GM23338 (cell line): ENCODE data around the gene ROBO1. TPM values are rescaled to one million over a fixed set of nuclear protein-coding genes. Genes with fewer than 3 reads are reported as not detected.

Experiments used
- ATAC-seq: fragments of 200-7000 bp; cut with Tn5 transposase; 3 replicates; pipeline ENCODE4 v1.9.1; 2020
- DNase-seq: peaks from one replicate; pipeline ENCODE4 v3.0.0-alpha.2; 2015; ENCODE audit warnings: low spot score
- H2AFZ ChIP-seq: fragments of 200-600 bp; sonication (generic); 2 replicates; pipeline ENCODE4 v1.8.0; 2016; ENCODE audit warnings: antibody characterized with exemption, mild to moderate bottlenecking, moderate library complexity
- H3F3A ChIP-seq: fragments of 200-600 bp; sonication (generic); replicated peaks from 2 replicates; pipeline ENCODE4 v1.8.0; 2017; ENCODE audit warnings: antibody characterized with exemption, mixed run types, low read depth
- H3K27ac ChIP-seq: fragments of 200-600 bp; sonication (generic); 2 replicates; pipeline ENCODE4 v1.6.1; 2016; ENCODE audit warnings: low read depth
- H3K27me3 ChIP-seq: fragments of 200-600 bp; sonication (generic); 2 replicates; pipeline ENCODE4 v1.8.0; 2016; ENCODE audit warnings: mild to moderate bottlenecking, mixed run types, moderate library complexity; ENCODE audit not compliant: insufficient read depth
- H3K36me3 ChIP-seq: fragments of 200-600 bp; sonication (generic); 2 replicates; pipeline ENCODE4 v1.8.0; 2016; ENCODE audit warnings: mild to moderate bottlenecking; ENCODE audit not compliant: insufficient read depth
- H3K4me1 ChIP-seq: fragments of 200-600 bp; sonication (generic); 2 replicates; pipeline ENCODE4 v1.8.0; 2016; ENCODE audit warnings: mild to moderate bottlenecking, moderate library complexity; ENCODE audit not compliant: insufficient read depth
- H3K4me2 ChIP-seq: fragments of 200-600 bp; sonication (generic); 2 replicates; pipeline ENCODE4 v1.7.1; 2017; ENCODE audit warnings: mixed run types
- H3K4me3 ChIP-seq: fragments of 200-600 bp; sonication (generic); 2 replicates; pipeline ENCODE4 v1.6.1; 2016; ENCODE audit warnings: mixed run types
- H3K79me2 ChIP-seq: fragments of 200-600 bp; sonication (generic); replicated peaks from 2 replicates; pipeline ENCODE4 v1.8.0; 2017; ENCODE audit warnings: mild to moderate bottlenecking; ENCODE audit not compliant: insufficient read depth
- H3K9me2 ChIP-seq: fragments of 200-600 bp; sonication (generic); 2 replicates; pipeline ENCODE4 v1.8.0; 2017; ENCODE audit not compliant: insufficient read depth
- H4K20me1 ChIP-seq: fragments of 200-600 bp; sonication (generic); replicated peaks from 2 replicates; pipeline ENCODE4 v1.8.0; 2017; ENCODE audit warnings: mild to moderate bottlenecking; ENCODE audit not compliant: insufficient read depth
- H3K27ac Mint-ChIP-seq: 2 replicates; pipeline ENCODE4 v1.8.0; 2020; ENCODE audit warnings: inconsistent platforms, mild to moderate bottlenecking, moderate library complexity, mixed read lengths
- H3K27me3 Mint-ChIP-seq: 3 replicates; pipeline ENCODE4 v1.8.0; 2022; ENCODE audit warnings: low read depth, mild to moderate bottlenecking, moderate library complexity, mixed read lengths, inconsistent platforms; ENCODE audit not compliant: insufficient read depth, poor library complexity
- H3K36me3 Mint-ChIP-seq: 3 replicates; pipeline ENCODE4 v1.8.0; 2021; ENCODE audit warnings: low read depth, mild to moderate bottlenecking, inconsistent platforms, moderate library complexity, mixed read lengths
- H3K4me1 Mint-ChIP-seq: 3 replicates; pipeline ENCODE4 v1.8.0; 2020; ENCODE audit warnings: mild to moderate bottlenecking, inconsistent platforms, mixed read lengths
- H3K4me3 Mint-ChIP-seq: 3 replicates; pipeline ENCODE4 v1.8.0; 2021; ENCODE audit warnings: moderate library complexity, mild to moderate bottlenecking, inconsistent platforms, mixed read lengths
- H3K9me3 Mint-ChIP-seq: 3 replicates; pipeline ENCODE4 v1.8.0; 2020; ENCODE audit warnings: moderate library complexity, mild to moderate bottlenecking, inconsistent platforms, mixed read lengths
- CTCF ChIP-seq, 2 experiments: fragments of 200-600 bp in 1 of 2; sonication (generic) in 1 of 2; conservative IDR thresholded peaks; 2 replicates each; pipeline versions ENCODE4 v1.5.1 to v1.6.1; 2016 to 2017; ENCODE audit warnings: antibody characterized with exemption in 2 of 2, low read depth in 2 of 2, mild to moderate bottlenecking in 2 of 2, moderate library complexity in 1 of 2
- EZH2 ChIP-seq: fragments of 200-600 bp; sonication (generic); IDR thresholded peaks from one replicate; pipeline ENCODE4 v1.8.0; 2017; ENCODE audit warnings: antibody characterized with exemption, mild to moderate bottlenecking, low read depth; ENCODE audit not compliant: unreplicated experiment
- EZH2phosphoT487 ChIP-seq: fragments of 200-600 bp; sonication (generic); IDR thresholded peaks from one replicate; pipeline ENCODE4 v1.8.1; 2018; ENCODE audit warnings: antibody characterized with exemption; ENCODE audit not compliant: unreplicated experiment
- JUNB ChIP-seq: IDR thresholded peaks from one replicate; pipeline ENCODE4 v1.6.1; 2016; ENCODE audit warnings: antibody characterized with exemption; ENCODE audit not compliant: unreplicated experiment
- POLR2AphosphoS5 ChIP-seq: IDR thresholded peaks from 2 replicates; pipeline ENCODE4 v1.6.1; 2016; ENCODE audit warnings: antibody characterized with exemption, low read depth
- ZNF462 ChIP-seq: fragments of 250-450 bp; sonication (Bioruptor Pico); IDR thresholded peaks from 2 replicates; pipeline ENCODE4 v1.5.0; 2020; ENCODE audit warnings: mild to moderate bottlenecking, moderate library complexity
- polyA plus RNA-seq: library from polyadenylated mRNA; unstranded; fragments of >200 nt; fragmentation: Nextera tagmentation; extraction: Ambion mirVana; gene quantifications from 2 replicates; pipeline ENCODE4 v1.2.1, GENCODE V29; 2016
- total RNA-seq: library from RNA; depleted of rRNA; stranded (reverse); fragments of >200 nt; shearing (Covaris generic); gene quantifications from 2 replicates; pipeline ENCODE4 v1.2.3, GENCODE V29; 2014

Gene ROBO1
- total and polyA plus RNA-seq, 2 experiments from 2014 or later = 19.2 to 78.3 TPM

- Histone ChIP-seq H3K79me2 (no peaks in the 10 kb centered on the region), H3K27me3 (no peaks in the 10 kb centered on the region), H3K4me1 (peaks cover 8% of the 10 kb centered on the region), H4K20me1 (no peaks in the 10 kb centered on the region), H3K4me2 (no peak overlapping the region), H3F3A (no peaks in the 10 kb centered on the region), H3K27ac (no peak overlapping the region), H3K36me3 (no peaks in the 10 kb centered on the region), H3K9me2 (no peaks in the 10 kb centered on the region), H2AFZ (no peak overlapping the region), H3K4me3 (no peak overlapping the region)
- Mint-ChIP-seq H3K4me3 (no peak overlapping the region), H3K9me3 (no peaks in the 10 kb centered on the region; the same call in 2 of the 3 replicates), H3K4me1 (peaks cover 13% of the 10 kb centered on the region), H3K27me3 (peaks cover 5% of the 10 kb centered on the region), H3K27ac (no peak overlapping the region; the same call in 1 of the 2 replicates), H3K36me3 (no peaks in the 10 kb centered on the region)
- DNase-seq (no peak), ATAC-seq (no peak)
- TF ChIP-seq CTCF (conservative IDR thresholded peaks at IDR 0.05; ENCODE audit: low read depth in 2 of 2) (no peak), JUNB (no peak), ZNF462 (no peak), EZH2phosphoT487 (no peak), POLR2AphosphoS5 (no peak), EZH2 (no peak)
Measured at GRCh38 chr3:78860567-78860966, 907.2 kb downstream of the ROBO1 start.
